Measurements from ENCODE around the gene XXYLT1.

Gene XXYLT1

DNA sequence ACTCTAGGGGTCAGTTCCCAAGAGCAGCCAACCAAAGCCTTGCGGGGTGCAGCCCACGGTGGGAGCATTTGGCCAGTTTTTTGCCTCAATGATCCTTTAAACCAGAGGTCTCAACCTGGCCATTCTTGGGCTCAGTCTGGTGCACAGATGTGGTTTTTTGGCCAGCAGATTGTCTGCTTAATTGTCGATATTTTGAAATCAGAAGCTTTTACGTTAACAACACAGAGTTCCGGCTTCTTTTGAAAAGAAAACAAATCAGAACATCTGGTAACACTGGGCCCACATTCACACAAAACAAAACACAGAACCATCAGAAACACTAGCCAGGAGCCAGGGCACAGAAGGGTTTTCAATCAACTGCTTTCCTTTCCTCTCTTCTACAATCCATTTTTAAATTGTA lies 127.7 kb downstream of the XXYLT1 start:
- H3K4me3 ChIP-seq (ENCODE audit: low read length) = no peak overlapping the region
- TF ChIP-seq, protein P1, sequence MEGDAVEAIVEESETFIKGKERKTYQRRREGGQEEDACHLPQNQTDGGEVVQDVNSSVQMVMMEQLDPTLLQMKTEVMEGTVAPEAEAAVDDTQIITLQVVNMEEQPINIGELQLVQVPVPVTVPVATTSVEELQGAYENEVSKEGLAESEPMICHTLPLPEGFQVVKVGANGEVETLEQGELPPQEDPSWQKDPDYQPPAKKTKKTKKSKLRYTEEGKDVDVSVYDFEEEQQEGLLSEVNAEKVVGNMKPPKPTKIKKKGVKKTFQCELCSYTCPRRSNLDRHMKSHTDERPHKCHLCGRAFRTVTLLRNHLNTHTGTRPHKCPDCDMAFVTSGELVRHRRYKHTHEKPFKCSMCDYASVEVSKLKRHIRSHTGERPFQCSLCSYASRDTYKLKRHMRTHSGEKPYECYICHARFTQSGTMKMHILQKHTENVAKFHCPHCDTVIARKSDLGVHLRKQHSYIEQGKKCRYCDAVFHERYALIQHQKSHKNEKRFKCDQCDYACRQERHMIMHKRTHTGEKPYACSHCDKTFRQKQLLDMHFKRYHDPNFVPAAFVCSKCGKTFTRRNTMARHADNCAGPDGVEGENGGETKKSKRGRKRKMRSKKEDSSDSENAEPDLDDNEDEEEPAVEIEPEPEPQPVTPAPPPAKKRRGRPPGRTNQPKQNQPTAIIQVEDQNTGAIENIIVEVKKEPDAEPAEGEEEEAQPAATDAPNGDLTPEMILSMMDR (IDR thresholded peaks at IDR 0.05; ENCODE audit: insufficient read depth, low read depth, low read length, missing control alignments) = no peak
- DNase-seq (ENCODE audit: low read depth) = no peak

DNA sequence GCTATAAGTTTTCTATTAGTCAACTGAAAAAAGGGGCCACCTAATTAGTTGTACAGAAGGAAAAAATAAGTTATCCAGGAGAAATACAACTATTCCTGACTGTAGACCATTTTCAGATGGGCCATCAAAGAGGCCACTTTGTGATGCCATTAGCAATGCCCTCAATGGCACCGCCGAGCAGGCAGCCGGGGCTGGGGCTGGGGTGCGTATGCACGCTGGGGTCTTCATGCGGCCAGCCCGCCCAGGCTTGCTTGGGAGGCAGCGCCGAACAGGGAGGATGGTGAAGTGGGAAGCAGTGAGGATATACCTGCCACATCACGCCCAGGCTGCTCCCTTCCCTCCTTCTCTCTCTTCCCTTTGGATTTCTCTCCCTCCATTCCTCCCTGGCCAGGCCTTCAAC lies 128.4 kb downstream of the XXYLT1 start:
- H3K4me3 ChIP-seq (ENCODE audit: low read length) = no peak overlapping the region
- TF ChIP-seq, protein P1 (IDR thresholded peaks at IDR 0.05; ENCODE audit: insufficient read depth, low read depth, low read length, missing control alignments) = no peak
- DNase-seq (ENCODE audit: low read depth) = no peak

DNA sequence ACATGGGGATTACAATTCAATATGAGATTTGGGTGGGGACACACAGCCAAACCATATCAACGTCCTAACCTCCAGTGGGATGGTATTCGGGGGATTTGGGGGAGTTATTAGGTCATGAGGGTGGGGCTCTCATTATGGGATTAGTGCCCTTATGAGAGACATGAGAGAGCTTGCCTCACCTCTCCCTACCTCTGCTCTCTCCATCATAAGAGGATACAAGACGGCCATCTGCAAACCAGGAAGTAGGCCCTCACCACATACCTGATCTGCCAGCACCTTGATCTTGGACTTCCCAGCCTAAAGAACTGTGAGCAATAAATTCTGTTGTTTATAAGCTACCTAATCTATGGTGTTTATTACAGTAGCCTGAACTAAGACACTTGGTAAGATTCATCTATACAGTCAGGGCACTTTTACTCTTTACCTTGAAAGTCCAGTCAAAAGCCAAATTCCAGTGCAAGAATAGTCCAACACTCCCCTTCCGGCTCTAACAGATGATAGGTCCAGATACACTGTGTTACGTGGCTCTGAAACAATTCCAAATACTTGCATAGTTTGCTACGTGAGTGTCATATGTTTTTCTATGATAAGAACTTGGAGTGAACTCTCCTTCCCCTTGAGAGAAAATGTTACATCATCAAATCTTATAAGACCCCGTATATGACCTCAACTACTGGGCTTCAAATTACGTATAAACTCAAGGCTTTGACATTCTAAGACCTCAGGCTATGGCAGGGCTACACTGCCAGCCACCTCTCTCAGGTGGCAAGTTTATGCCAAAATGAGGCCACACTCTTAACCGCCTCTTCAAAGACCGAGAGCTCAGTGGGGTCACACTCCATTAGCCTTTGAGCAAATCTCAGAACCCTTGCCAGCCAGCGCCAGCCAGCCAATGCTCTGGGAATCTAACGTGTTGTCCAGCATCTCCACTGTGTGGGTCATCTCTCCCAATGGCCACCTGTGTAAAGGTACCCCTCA lies 129.9 kb downstream of the XXYLT1 start:
- H3K4me3 ChIP-seq (ENCODE audit: low read length) = no peak overlapping the region
- no peak for DNase-seq (ENCODE audit: low read depth)
- TF ChIP-seq, protein P1 (IDR thresholded peaks at IDR 0.05; ENCODE audit: insufficient read depth, low read depth, low read length, missing control alignments) = no peak

DNA sequence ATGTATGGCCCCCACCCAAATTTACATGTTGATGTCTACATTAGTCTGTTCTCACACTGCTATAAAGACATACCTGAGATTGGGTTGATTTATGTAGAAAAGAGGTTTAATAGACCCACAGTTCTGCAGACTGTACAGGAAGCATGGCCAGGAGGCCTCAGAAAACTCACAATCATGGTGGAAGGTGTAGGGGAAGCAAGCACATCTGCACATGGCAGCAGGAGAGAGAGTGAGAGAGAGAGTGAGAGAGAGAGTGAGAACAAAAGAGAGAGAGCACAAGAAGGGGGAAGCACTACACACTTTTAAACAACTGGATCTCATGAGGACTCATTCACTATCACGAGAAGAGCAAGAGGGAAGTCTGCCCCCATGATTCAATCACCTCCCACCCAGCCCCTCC lies 130.5 kb downstream of the XXYLT1 start:
- no peak overlapping the region for H3K4me3 ChIP-seq (ENCODE audit: low read length)
- TF ChIP-seq, protein P1 (IDR thresholded peaks at IDR 0.05; ENCODE audit: insufficient read depth, low read depth, low read length, missing control alignments) = no peak

DNA sequence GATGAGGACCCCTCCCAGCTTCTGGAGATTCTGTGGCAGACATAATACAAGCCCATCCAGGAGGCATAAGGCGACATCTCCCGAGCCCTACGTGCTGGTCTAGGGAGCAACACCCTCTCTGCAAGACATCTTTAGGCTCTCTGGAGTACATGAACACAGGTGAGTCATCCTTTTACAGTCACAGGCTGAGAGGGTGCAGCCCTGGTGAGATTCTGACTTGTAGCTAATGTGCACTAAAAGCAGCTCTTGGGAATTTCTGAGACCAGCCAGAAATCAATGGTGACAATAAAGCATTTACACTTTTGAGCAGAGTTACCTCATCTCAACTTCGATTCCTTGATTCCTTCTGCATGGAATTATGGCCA lies 131.1 kb downstream of the XXYLT1 start:
- TF ChIP-seq, protein P1 (IDR thresholded peaks at IDR 0.05; ENCODE audit: insufficient read depth, low read depth, low read length, missing control alignments) = no peak
- H3K4me3 ChIP-seq (ENCODE audit: low read length) = no peak overlapping the region
- peak; percentile 85 for DNase-seq (ENCODE audit: low read depth)

More for the DNA sequence above, 130.5 kb downstream of the XXYLT1 start:
- no peak for DNase-seq (ENCODE audit: low read depth)

DNA sequence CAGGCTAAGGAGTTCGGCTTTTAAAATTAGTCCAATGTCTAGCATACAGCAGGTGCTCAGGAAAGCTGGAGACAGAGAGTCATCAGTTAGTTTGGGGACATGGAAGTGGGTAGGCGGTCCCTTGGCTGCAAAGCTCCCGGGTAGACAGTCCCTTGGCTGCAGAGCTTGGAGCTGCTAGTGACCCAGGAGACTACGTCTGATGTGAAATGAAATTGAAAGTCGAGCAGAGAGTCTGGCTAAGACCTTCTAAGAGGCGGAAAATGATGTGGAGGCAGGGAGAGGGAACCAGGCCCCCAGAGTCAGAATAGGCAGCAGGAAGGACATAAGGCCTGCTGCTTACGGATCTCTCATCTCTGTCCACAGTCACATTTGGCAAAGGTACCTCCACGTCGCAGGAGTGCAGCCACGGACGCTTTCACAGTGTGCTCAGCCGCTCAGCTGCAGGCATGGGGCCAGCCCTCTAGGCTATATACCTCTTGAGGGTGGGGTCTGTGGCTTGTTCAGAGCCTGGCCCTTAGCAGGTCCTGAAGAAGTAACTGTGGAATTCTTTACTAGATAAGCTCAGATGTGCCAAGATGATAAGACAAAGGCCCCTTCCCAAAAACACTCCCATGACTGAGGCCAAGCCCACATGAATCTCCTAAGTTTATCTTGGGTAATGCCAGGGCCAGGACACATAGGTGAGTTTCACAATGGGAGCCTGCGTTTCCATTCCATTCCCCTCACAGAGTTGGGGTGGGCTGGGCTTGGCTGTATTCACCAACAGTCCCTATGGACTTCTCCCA lies 131.7 kb downstream of the XXYLT1 start:
- DNase-seq (ENCODE audit: low read depth) = peak; percentile 47
- TF ChIP-seq, protein P1 (IDR thresholded peaks at IDR 0.05; ENCODE audit: insufficient read depth, low read depth, low read length, missing control alignments) = no peak
- H3K4me3 ChIP-seq (ENCODE audit: low read length) = no peak overlapping the region
